ENCODE data around the gene LNPEP.
"Not testable (repeated sequence)": the region's sequence is repeated elsewhere in the genome, so short reads cannot be mapped to it uniquely, and the experiment has no call there.

The LNPEP gene

GRCh38 chr5:97070234-97070633 is 134.4 kb downstream of the LNPEP start:
- no peak for DNase-seq

- DNase-seq, result no peak
Observed at GRCh38 chr5:97071101-97071500, 135.2 kb downstream of the LNPEP start.

- DNase-seq, result no peak
Observed at GRCh38 chr5:97071993-97072392, 136.1 kb downstream of the LNPEP start.

GRCh38 chr5:97072696-97073095 is 136.8 kb downstream of the LNPEP start:
- DNase-seq, result no peak

GRCh38 chr5:97073420-97073819 is 137.5 kb downstream of the LNPEP start:
- no peak for DNase-seq

GRCh38 chr5:97074859-97075489 is 139.1 kb downstream of the LNPEP start:
- no peak for DNase-seq

GRCh38 chr5:97075649-97076048 is 139.8 kb downstream of the LNPEP start:
- no peak for DNase-seq

GRCh38 chr5:97076098-97076497 is 140.2 kb downstream of the LNPEP start:
- no peak for DNase-seq

GRCh38 chr5:97077246-97077645 is 141.4 kb downstream of the LNPEP start:
- DNase-seq, result no peak

GRCh38 chr5:97078958-97079743 is 143.3 kb downstream of the LNPEP start:
- no peak for DNase-seq

GRCh38 chr5:97084782-97085458 is 149.0 kb downstream of the LNPEP start:
- DNase-seq, result not testable (repeated sequence)

- DNase-seq, result no peak
Observed at GRCh38 chr5:97085459-97086181, 149.7 kb downstream of the LNPEP start.

All from NCI-H1417 treated with DMSO at 0.1 percent for 48 hours (cell line).